ENCODE results near the gene INSYN2B. TPM values are rescaled to one million over a fixed set of nuclear protein-coding genes. Genes with fewer than 3 reads are reported as not detected.

INSYN2B gene
- total RNA-seq, 4 donors from 2014 or later: 2.5 TPM; not detected in 3

DNA sequence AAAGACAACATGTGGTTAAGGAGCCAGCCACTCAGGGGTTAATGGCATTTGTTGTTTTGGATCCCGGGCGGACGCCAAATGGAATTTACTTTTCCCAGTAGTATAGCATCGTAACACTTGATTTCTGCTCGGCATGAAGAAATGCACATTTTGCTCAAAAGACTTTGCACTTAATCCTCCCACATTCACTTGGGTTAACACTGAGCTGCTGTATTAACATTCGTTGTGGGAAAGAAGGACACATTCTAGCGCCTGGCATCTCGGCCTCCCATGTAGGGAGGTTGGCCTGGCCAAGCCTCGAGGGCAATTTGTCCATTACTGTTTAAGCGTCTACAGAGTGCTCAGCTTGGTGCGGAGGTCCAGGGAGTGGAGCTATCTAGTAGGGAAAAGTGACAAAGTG lies 32.3 kb upstream of the INSYN2B start:
- Histone ChIP-seq H3K9me3 (no peaks in the 10 kb centered on the region), H3K27me3 (no peaks in the 10 kb centered on the region), H3K36me3 (no peaks in the 10 kb centered on the region), H3K4me3 (no peak overlapping the region), H3K4me1 (no peaks in the 10 kb centered on the region), H3K27ac (no peak overlapping the region)
- no peak for DNase-seq
- TF ChIP-seq, protein P1, sequence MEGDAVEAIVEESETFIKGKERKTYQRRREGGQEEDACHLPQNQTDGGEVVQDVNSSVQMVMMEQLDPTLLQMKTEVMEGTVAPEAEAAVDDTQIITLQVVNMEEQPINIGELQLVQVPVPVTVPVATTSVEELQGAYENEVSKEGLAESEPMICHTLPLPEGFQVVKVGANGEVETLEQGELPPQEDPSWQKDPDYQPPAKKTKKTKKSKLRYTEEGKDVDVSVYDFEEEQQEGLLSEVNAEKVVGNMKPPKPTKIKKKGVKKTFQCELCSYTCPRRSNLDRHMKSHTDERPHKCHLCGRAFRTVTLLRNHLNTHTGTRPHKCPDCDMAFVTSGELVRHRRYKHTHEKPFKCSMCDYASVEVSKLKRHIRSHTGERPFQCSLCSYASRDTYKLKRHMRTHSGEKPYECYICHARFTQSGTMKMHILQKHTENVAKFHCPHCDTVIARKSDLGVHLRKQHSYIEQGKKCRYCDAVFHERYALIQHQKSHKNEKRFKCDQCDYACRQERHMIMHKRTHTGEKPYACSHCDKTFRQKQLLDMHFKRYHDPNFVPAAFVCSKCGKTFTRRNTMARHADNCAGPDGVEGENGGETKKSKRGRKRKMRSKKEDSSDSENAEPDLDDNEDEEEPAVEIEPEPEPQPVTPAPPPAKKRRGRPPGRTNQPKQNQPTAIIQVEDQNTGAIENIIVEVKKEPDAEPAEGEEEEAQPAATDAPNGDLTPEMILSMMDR (IDR thresholded peaks at IDR 0.05): no peak
- no peak for TF ChIP-seq POLR2A (IDR thresholded peaks at IDR 0.05)

DNA sequence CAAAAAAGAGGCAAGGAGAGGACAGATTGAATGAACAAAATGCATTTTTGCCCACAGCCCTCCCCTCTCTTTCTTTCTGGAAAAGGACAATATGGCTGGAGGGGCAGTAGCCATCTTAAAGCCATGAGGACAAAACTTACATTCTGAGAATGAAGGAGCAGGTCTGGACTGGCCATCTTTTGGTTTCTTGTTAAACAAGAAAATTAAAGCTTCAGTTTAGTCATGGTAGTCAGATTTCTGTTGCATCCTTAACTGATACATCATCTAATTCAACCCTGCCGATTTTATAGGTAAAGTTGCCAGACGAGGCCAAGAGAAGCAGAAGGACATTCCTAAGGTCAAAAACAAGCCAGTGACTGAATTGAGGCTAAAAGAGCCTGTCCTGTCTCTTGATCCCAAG lies 31.5 kb upstream of the INSYN2B start:
- DNase-seq: no peak
- no peaks in the 10 kb centered on the region for H3K27me3 ChIP-seq
- TF ChIP-seq, protein P1 (IDR thresholded peaks at IDR 0.05): no peak
- TF ChIP-seq POLR2A (IDR thresholded peaks at IDR 0.05): no peak
- no peaks in the 10 kb centered on the region for H3K9me3 ChIP-seq
- no peak overlapping the region for H3K27ac ChIP-seq
- H3K36me3 ChIP-seq: no peaks in the 10 kb centered on the region
- no peaks in the 10 kb centered on the region for H3K4me1 ChIP-seq
- no peak overlapping the region for H3K4me3 ChIP-seq

DNA sequence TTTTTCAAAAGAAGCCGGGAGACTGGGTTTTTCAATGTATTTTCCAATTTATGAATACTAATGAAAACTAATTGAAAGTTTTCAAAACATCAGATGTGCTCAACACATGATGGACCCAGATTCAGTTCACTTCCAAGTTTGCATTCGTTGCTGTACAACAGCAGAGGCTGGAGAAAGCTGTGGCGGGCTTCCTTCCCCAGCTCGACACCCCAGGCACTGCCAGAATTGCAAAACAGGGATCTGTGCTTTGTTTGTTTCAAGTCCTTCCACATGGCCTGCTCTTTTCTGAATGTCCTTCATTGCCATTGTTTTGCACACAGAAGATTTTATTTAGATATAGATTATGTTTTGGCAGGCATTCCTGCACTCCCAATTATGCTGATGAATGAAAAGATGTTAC lies 30.3 kb upstream of the INSYN2B start:
- DNase-seq: no peak
- no peak overlapping the region for H3K27ac ChIP-seq
- H3K27me3 ChIP-seq: no peaks in the 10 kb centered on the region
- no peaks in the 10 kb centered on the region for H3K4me1 ChIP-seq
- no peak for TF ChIP-seq POLR2A (IDR thresholded peaks at IDR 0.05)
- TF ChIP-seq, protein P1 (IDR thresholded peaks at IDR 0.05): no peak
- H3K36me3 ChIP-seq: no peaks in the 10 kb centered on the region
- H3K4me3 ChIP-seq: no peak overlapping the region
- H3K9me3 ChIP-seq: no peaks in the 10 kb centered on the region

GRCh38 chr5:170008376-170008775 lies 28.1 kb upstream of the INSYN2B start:
- no peak for DNase-seq
- no peaks in the 10 kb centered on the region for H3K4me1 ChIP-seq

GRCh38 chr5:170006021-170006420 lies 25.7 kb upstream of the INSYN2B start:
- no peak for DNase-seq
- Histone ChIP-seq H3K4me3 (no peak overlapping the region), H3K36me3 (no peaks in the 10 kb centered on the region), H3K27me3 (no peaks in the 10 kb centered on the region), H3K27ac (no peak overlapping the region), H3K9me3 (no peaks in the 10 kb centered on the region), H3K4me1 (no peaks in the 10 kb centered on the region)
- TF ChIP-seq POLR2A (IDR thresholded peaks at IDR 0.05): no peak
- TF ChIP-seq, protein P1 (IDR thresholded peaks at IDR 0.05): no peak

More at GRCh38 chr5:170008376-170008775, 28.1 kb upstream of the INSYN2B start:
- TF ChIP-seq POLR2A (IDR thresholded peaks at IDR 0.05): no peak
- TF ChIP-seq, protein P1 (IDR thresholded peaks at IDR 0.05): no peak
- Histone ChIP-seq H3K4me3 (no peak overlapping the region), H3K36me3 (no peaks in the 10 kb centered on the region), H3K27ac (no peak overlapping the region), H3K27me3 (no peaks in the 10 kb centered on the region), H3K9me3 (no peaks in the 10 kb centered on the region)

DNA sequence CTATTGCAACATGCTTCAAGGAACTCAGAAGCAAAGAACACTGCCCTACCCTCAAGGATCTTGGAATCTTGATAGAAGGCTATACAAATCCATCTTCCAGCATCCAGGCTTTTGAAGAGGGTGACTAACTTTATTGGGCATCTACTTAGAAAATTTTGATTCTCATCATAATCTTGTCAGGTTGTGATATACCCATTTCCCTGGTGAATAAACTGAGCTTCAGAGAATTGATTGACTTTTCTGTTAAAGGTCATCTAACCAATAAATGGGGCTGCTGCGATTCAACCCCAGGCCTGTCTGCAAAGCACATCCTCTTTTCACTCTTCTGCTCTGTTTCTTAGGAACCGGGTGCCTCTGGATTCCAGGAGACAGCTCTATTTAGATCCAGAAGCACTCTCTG lies 19.9 kb upstream of the INSYN2B start:
- no peaks in the 10 kb centered on the region for H3K27me3 ChIP-seq
- TF ChIP-seq POLR2A (IDR thresholded peaks at IDR 0.05): no peak
- TF ChIP-seq, protein P1 (IDR thresholded peaks at IDR 0.05): no peak
- H3K27ac ChIP-seq: no peak overlapping the region
- no peaks in the 10 kb centered on the region for H3K36me3 ChIP-seq
- no peaks in the 10 kb centered on the region for H3K9me3 ChIP-seq
- DNase-seq: no peak
- no peaks in the 10 kb centered on the region for H3K4me1 ChIP-seq
- H3K4me3 ChIP-seq: no peak overlapping the region
